DOHH2 (cell line): ENCODE data around the gene STAG1.

Experiments
- EZH2phosphoT487 ChIP-seq: fragments of 200-600 bp; sonication (generic); IDR thresholded peaks from 2 replicates; pipeline ENCODE4 v1.6.1; 2017; ENCODE audit warnings: borderline replicate concordance, mild to moderate bottlenecking, antibody characterized with exemption, low read length, moderate library complexity, mixed read lengths
- TF ChIP-seq, protein P1 (sequence below): fragments of 200-600 bp; sonication (generic); IDR thresholded peaks from one replicate; pipeline ENCODE4 v1.5.1; 2014; ENCODE audit warnings: antibody characterized with exemption, mild to moderate bottlenecking, low read depth, low read length; ENCODE audit not compliant: poor library complexity, severe bottlenecking

DNA sequence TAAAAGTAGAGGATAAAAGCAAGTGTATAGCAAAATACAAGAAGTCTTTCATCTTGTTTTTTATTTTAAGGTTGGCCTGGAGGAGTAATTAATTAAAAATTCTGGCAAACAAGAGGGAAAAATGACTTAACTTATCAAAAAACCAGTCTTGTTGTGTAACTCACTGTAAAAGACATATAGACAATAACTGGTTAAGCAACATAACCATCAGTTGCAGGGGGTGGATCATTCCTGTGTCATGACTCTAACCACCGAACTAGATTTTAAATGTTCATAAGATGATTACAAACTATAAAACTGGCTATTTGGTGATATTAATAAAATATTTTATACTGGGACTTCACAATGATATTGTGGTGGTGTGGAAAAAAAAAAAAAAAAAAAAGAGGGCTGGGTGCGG lies 130.6 kb downstream of the STAG1 start:
- TF ChIP-seq, protein P1, sequence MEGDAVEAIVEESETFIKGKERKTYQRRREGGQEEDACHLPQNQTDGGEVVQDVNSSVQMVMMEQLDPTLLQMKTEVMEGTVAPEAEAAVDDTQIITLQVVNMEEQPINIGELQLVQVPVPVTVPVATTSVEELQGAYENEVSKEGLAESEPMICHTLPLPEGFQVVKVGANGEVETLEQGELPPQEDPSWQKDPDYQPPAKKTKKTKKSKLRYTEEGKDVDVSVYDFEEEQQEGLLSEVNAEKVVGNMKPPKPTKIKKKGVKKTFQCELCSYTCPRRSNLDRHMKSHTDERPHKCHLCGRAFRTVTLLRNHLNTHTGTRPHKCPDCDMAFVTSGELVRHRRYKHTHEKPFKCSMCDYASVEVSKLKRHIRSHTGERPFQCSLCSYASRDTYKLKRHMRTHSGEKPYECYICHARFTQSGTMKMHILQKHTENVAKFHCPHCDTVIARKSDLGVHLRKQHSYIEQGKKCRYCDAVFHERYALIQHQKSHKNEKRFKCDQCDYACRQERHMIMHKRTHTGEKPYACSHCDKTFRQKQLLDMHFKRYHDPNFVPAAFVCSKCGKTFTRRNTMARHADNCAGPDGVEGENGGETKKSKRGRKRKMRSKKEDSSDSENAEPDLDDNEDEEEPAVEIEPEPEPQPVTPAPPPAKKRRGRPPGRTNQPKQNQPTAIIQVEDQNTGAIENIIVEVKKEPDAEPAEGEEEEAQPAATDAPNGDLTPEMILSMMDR, result no peak
- TF ChIP-seq EZH2phosphoT487, result no peak
